Naive B cell (primary cell): Measurements from ENCODE around the gene FGF8. TPM values are rescaled to one million over a fixed set of nuclear protein-coding genes. Genes with fewer than 3 reads are reported as not detected.

ENCODE experiments used
- ATAC-seq, 2 donors: fragments of 150-1000 bp; cut with Tn5 transposase; 2 replicates each; pipeline ENCODE4 v1.10.0; 2021; ENCODE audit warnings: low read depth in 2 of 2, mild to moderate bottlenecking in 2 of 2, moderate library complexity in 2 of 2
- DNase-seq: peaks from one replicate; pipeline ENCODE4 v3.0.0; 2022
- H3K27ac Mint-ChIP-seq, 6 donors: one replicate each; pipeline ENCODE4 v1.8.0; 2020 to 2022; ENCODE audit warnings: mild to moderate bottlenecking in 6 of 6, mixed read lengths in 6 of 6, moderate library complexity in 5 of 6, inconsistent platforms in 2 of 6
- H3K27me3 Mint-ChIP-seq, 3 donors: one replicate each; pipeline ENCODE4 v1.8.0; 2021 to 2022; ENCODE audit warnings: mixed read lengths in 3 of 3, mild to moderate bottlenecking in 1 of 3
- H3K36me3 Mint-ChIP-seq, 2 donors: one replicate each; pipeline ENCODE4 v1.8.0; 2020 to 2022; ENCODE audit warnings: mixed read lengths in 2 of 2, inconsistent platforms in 1 of 2, mild to moderate bottlenecking in 1 of 2
- H3K4me1 Mint-ChIP-seq, 3 donors: one replicate each; pipeline ENCODE4 v1.8.0; 2020 to 2022; ENCODE audit warnings: mixed read lengths in 3 of 3, inconsistent platforms in 1 of 3, mild to moderate bottlenecking in 1 of 3, moderate library complexity in 1 of 3
- H3K4me3 Mint-ChIP-seq, 8 donors: one replicate each; pipeline ENCODE4 v1.8.0; 2020 to 2022; ENCODE audit warnings: mild to moderate bottlenecking in 8 of 8, mixed read lengths in 8 of 8, moderate library complexity in 8 of 8, inconsistent platforms in 2 of 8
- H3K9me3 Mint-ChIP-seq, 7 donors: one replicate each; pipeline ENCODE4 v1.8.0; 2020 to 2022; ENCODE audit warnings: mixed read lengths in 7 of 7, mild to moderate bottlenecking in 5 of 7, inconsistent platforms in 2 of 7, moderate library complexity in 1 of 7
- polyA plus RNA-seq, 6 donors: library from polyadenylated mRNA; unstranded; fragments of 300-500 nt; fragmentation: Illumina TruSeq; gene quantifications; one replicate each; pipeline ENCODE4 v1.2.3, GENCODE V29; 2021; ENCODE audit warnings: low read depth in 6 of 6

FGF8 gene
- polyA plus RNA-seq, 6 donors from 2014 or later, result not detected

DNA sequence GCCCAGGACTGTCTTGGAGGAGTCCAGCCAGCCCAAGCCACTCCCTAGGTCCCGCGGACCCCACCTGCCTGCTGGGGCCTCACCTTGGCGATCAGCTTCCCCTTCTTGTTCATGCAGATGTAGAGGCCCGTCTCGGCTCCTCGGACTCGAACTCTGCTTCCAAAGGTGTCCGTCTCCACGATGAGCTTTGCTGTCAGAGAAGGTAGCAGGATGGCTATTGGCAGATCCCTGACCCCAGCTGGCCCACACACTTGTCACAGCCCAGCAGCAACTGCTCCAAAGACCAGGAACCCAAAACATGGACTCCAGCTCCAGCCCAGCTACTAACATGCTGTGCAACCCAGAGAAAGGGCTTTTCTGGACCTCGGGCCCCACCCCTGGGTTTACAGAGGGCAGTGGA, 4.5 kb downstream of the FGF8 start:
- Mint-ChIP-seq H3K36me3 (no peaks in the 10 kb centered on the region), H3K27ac (no peak overlapping the region), H3K9me3 (no peaks in the 10 kb centered on the region), H3K4me1 (peaks cover 15 to 25% (median 17%) of the 10 kb centered on the region in 3 donors), H3K4me3 (no peak overlapping the region), H3K27me3 (peaks cover 58 to 76% (median 62%) of the 10 kb centered on the region in 3 donors)
- no peak for ATAC-seq
- no peak for DNase-seq

DNA sequence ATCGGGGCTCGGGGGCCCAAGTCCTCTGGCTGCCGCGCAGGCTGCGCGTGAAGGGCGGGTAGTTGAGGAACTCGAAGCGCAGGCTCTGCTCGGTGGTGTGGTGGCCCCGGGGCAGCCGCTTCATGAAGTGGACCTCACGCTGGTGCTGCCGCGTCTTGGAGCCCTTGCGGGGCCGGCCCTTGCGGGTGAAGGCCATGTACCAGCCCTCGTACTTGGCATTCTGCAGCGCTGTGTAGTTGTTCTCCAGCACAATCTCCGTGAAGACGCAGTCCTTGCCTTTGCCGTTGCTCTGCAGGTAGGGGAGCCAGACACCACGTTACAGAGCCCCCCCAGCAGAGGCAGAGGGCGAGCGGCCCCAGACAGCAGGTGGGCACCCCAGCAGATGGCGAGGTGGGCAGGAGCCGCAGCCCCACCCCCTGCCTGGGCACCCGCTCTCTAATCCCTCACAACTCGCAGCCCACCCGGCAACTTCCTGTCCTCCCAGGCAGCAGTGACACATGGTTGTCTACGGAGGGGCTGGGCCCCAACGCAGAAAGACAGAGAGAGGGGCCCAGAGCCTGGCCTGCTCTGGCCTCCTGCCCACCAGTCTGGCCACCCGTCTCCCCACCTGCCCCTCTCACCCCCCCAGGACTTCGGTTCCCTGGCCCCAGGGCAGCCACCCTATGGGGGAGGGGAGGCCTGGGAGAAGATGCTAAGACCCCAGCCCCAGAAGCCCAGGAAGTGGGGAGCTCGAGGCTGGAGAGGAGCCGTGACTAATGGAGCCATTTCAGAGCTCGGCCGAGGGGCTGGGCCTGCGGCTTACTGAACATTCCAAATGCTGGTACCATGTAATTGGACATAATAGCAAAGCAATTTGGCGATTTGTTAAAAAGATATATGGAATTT, 5.3 kb downstream of the FGF8 start:
- H3K4me1 Mint-ChIP-seq, result peaks cover 15 to 25% (median 17%) of the 10 kb centered on the region in 3 donors
- no peaks in the 10 kb centered on the region for H3K36me3 Mint-ChIP-seq
- DNase-seq (no peak), ATAC-seq (no peak)
- peaks cover 64 to 82% (median 70%) of the 10 kb centered on the region in 3 donors for H3K27me3 Mint-ChIP-seq
- no peaks in the 10 kb centered on the region for H3K9me3 Mint-ChIP-seq
- no peak overlapping the region for H3K4me3 Mint-ChIP-seq
- no peak overlapping the region for H3K27ac Mint-ChIP-seq

DNA sequence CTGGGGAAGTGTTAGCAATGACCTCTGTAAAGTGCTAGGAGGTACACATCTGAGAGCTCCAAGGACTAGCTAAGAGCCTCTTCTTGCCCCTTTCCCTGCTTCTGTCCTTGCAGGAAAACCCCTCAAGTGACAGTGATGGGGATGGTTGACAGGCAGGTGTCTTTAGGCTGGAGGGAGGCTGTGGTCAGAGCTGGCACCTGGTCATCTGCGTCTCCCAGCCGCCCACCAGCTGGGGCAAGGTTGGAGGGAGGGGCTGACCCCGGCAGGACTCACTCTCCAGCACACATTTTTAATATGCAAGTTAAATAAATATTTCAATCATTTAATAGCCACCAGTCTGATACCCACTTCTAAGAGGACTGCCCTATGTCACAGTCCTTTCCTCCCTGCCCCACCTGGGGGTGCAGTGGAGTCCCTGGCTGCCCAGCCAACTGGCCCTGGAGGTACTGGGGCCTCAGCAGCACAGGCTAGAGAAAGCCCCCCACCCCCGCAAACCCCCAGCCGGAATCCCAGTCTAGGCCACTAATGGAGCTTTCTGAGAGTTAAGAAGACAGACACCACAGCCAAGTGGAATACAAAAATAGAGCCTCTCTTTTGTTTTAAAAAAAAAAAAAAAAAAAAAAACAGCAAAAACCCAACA, 6.3 kb downstream of the FGF8 start:
- ATAC-seq (no peak), DNase-seq (no peak)
- Mint-ChIP-seq H3K9me3 (no peaks in the 10 kb centered on the region), H3K4me1 (peaks cover 13 to 16% (median 15%) of the 10 kb centered on the region in 3 donors), H3K4me3 (no peak overlapping the region), H3K36me3 (no peaks in the 10 kb centered on the region), H3K27ac (no peak overlapping the region), H3K27me3 (peaks cover 65 to 85% (median 75%) of the 10 kb centered on the region in 3 donors)

DNA sequence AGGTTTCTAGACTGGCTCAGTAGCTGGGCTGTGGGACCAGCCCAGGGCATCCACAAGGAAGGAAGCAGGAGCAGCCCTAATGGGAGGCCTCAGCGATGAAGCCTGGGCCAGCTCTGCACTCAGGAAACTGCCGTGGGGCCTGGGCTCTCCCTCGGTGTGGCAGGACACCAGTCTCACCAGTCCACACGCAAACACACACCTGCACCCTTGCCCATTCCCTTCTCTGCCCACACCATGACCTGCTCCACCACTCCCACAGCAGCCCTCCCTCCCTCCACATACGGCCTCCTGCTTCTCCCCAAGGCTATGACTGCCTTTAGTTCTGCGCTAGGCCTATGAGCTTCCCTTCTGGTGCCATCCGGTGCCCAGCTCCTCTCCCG, 7.1 kb downstream of the FGF8 start:
- ATAC-seq (no peak), DNase-seq (no peak)
- H3K27ac Mint-ChIP-seq, result no peak overlapping the region
- H3K9me3 Mint-ChIP-seq, result no peaks in the 10 kb centered on the region
- H3K4me1 Mint-ChIP-seq, result peaks cover 4 to 7% (median 6%) of the 10 kb centered on the region in 3 donors
- no peaks in the 10 kb centered on the region for H3K36me3 Mint-ChIP-seq
- H3K27me3 Mint-ChIP-seq, result peaks cover 60 to 82% (median 74%) of the 10 kb centered on the region in 3 donors
- H3K4me3 Mint-ChIP-seq, result no peak overlapping the region

DNA sequence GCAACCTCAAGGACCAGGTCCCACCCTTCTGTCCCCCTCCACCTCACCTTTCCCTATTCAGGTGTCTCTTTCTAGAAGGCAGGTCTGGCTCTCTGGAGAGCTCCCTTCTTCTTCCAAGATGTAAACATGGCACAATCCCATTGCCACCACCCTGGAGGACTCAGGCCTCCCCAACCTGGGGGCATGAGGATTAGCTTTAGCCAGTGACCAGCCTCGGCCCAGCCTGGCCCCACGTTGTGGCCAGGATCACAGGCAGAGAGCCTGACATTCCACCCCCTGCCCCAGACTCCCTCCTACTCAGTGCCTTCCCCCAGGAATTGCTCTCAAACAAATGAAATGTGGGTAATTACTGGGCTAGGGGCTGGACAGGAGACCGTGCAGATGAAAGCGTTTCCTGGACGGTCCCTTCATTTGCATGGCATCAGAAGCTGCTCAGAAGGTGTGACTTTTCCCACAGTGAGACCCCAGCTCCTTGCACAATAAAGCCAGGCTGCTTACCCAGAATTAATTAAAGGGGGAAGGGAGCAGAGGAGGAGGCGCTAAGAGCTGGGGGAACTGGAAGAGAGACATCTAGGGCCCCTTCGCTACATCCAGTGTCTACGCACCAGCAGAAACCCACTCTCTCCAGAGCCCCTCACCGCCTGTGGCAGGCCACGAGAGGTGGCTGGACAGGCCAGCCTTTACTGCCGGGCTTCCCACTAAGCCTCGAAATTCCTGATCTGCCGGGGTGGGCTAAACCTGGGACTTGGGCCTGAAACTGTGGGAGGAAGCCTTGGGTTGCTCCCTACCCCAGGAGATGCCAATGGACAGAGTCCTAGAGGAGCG, 7.7 kb downstream of the FGF8 start:
- Mint-ChIP-seq H3K4me1 (peaks cover 0 to 1% (median under 1%) of the 10 kb centered on the region in 3 donors), H3K9me3 (no peaks in the 10 kb centered on the region), H3K27me3 (peaks cover 57 to 80% (median 71%) of the 10 kb centered on the region in 3 donors), H3K36me3 (no peaks in the 10 kb centered on the region), H3K4me3 (no peak overlapping the region), H3K27ac (peak overlapping the region in 1 of 6 donors; percentile 18)
- no peak for ATAC-seq
- no peak for DNase-seq

DNA sequence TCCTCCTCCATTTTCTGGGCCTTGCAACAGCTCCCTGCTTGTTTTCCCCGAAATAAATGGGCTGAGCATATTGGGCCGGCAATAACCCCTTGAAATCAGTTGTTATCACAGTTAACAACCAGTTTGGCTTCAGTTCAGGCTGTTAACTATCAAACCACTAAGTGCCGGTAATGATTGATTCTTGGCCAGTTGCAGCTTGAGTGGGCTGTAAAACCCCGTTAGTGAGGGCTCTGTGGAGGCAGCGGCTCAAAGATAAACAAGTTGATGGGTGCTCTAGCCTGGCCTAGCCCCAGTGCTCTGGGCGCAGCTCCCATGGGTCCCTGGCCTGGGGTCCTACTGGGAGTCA, 8.3 kb downstream of the FGF8 start:
- H3K27me3 Mint-ChIP-seq, result peaks cover 51 to 74% (median 65%) of the 10 kb centered on the region in 3 donors

DNA sequence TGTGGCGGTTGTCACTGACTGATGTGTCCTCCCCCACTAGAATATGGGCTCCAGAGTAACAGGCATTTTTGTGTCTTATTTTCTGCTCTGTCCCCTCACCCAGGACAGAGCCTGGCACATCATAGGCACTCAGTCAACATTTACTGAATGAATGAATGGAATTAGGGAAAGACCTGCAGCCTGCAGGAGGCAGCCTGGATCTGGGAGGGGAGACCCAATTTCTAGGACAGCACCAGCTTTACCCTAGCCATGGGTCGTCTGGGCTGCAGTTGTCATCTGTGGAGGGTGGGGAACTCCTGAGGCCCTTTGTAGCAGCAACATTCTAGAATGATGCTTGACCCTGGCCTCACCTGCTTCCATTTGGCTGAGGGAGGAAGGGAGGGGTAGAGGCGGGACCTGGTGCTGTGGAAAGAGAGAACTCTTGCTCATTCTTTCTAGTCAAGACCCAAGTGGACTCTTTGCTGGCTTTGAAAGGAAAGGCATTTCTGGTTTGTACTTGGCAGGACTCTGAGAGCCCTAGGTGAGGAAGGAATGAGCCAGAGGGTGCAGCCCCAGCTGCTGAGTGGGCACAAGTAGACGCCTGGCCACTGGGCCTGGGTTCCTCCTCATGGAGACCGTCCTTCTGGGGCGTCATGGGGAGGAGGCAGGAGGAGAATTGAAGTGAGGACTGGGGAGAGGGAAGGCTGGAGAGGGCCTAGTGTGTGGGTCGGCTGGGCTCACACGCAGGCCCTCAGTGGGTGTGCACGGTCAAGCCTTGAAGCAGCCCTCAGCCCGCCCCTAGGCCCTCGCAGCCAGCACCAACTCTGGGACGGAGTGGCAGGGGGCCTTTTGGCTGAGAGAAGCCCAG, 8.9 kb downstream of the FGF8 start:
- no peak for ATAC-seq
- no peak overlapping the region for H3K4me3 Mint-ChIP-seq

More for the DNA sequence above, 8.3 kb downstream of the FGF8 start:
- Mint-ChIP-seq H3K36me3 (no peaks in the 10 kb centered on the region), H3K27ac (no peak overlapping the region), H3K9me3 (no peaks in the 10 kb centered on the region), H3K4me3 (no peak overlapping the region), H3K4me1 (no peaks in the 10 kb centered on the region)
- ATAC-seq (no peak), DNase-seq (no peak)

DNA sequence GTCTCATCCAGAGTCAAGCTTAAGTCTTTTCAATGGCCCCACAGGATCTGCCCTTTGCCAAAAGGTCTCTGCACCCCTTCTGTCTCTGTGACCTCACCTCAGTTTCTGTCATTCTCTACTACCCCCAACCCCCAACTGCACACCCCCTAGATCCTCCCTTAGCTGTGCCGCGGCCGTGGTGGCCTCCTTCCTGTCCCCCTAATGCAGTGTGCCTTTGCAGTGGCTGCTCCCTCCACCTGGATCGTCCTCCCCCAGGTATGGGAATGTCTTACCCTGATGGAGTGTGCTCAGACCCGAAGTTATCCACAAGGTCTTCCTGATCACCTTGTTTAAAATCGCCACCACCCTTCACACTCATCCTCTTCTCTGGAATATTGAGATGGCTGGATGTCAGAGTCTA, 9.6 kb downstream of the FGF8 start:
- ATAC-seq, result no peak
- no peak overlapping the region for H3K4me3 Mint-ChIP-seq
- no peaks in the 10 kb centered on the region for H3K4me1 Mint-ChIP-seq
- no peaks in the 10 kb centered on the region for H3K36me3 Mint-ChIP-seq
- no peak for DNase-seq
- no peak overlapping the region for H3K27ac Mint-ChIP-seq
- no peaks in the 10 kb centered on the region for H3K9me3 Mint-ChIP-seq
- H3K27me3 Mint-ChIP-seq, result peaks cover 45 to 73% (median 62%) of the 10 kb centered on the region in 3 donors

More for the DNA sequence above, 8.9 kb downstream of the FGF8 start:
- no peaks in the 10 kb centered on the region for H3K9me3 Mint-ChIP-seq
- no peaks in the 10 kb centered on the region for H3K4me1 Mint-ChIP-seq
- DNase-seq, result no peak
- peak overlapping the region in 1 of 6 donors; percentile 27 for H3K27ac Mint-ChIP-seq
- peaks cover 47 to 71% (median 64%) of the 10 kb centered on the region in 3 donors for H3K27me3 Mint-ChIP-seq
- no peaks in the 10 kb centered on the region for H3K36me3 Mint-ChIP-seq

DNA sequence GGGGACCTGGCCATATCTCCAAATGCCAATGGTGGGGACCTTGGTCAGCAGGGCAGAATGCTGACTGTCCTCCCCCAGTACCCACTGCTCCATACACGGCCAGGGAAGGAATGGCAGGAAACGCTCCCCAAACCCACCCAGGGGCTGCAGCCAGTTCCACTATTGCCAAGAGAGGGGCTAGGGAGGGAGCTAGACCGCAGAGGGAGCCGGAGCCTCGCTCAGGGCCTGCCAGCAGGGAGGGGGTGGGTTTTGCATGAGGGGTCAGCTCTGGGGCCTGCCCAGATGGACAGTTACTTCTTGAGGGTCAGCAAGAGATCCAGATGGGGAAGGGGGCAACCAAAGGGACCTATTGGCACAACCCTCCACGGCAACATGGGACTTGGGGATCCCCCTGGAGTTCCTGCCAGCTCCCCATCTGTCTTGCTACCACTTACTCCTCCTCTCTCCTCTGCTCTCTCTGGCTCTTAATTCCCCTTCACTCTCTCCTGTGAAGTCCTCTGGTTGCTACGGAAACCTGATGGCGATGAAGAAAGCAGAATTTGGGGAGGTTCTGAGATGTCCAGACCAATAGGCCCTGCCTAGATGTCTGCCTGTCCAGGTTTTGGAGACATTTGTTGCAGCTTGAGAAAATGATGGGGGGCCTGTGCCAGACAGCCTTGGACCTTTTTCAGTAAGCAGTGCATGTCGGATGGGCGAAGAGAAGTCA, 12.6 kb downstream of the FGF8 start:
- H3K4me3 Mint-ChIP-seq, result peak overlapping the region in 1 of 8 donors; percentile 15

DNA sequence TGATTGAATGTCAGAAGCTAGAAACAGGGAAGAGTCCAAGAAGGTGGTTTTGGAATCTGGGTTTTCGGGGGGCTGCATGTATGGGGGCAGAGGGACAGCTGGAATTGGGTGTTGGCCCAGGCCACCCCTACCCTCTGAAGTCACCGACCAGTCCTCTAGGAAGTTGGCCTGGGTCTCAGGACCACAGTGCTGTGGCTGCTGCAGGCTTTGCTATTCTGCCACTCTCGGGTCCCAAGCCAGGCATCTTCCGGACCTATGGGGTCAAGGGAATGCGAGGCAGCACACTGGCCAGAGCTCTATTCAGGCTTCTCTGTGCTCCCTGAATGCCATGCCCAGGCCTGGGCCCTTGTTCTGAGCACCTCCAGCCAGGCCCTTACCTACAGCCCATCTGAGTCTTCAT, 13.2 kb downstream of the FGF8 start:
- no peaks in the 10 kb centered on the region for H3K9me3 Mint-ChIP-seq
- no peak overlapping the region for H3K27ac Mint-ChIP-seq
- H3K4me1 Mint-ChIP-seq, result no peaks in the 10 kb centered on the region
- peak overlapping the region in 1 of 8 donors; percentile 15 for H3K4me3 Mint-ChIP-seq
- no peaks in the 10 kb centered on the region for H3K36me3 Mint-ChIP-seq
- H3K27me3 Mint-ChIP-seq, result peaks cover 24 to 55% (median 54%) of the 10 kb centered on the region in 3 donors
- no peak for DNase-seq
- no peak for ATAC-seq

More for the DNA sequence above, 12.6 kb downstream of the FGF8 start:
- H3K27me3 Mint-ChIP-seq, result peaks cover 27 to 59% (median 54%) of the 10 kb centered on the region in 3 donors
- ATAC-seq (no peak), DNase-seq (no peak)
- H3K27ac Mint-ChIP-seq, result no peak overlapping the region
- H3K36me3 Mint-ChIP-seq, result no peaks in the 10 kb centered on the region
- H3K4me1 Mint-ChIP-seq, result no peaks in the 10 kb centered on the region
- H3K9me3 Mint-ChIP-seq, result no peaks in the 10 kb centered on the region

DNA sequence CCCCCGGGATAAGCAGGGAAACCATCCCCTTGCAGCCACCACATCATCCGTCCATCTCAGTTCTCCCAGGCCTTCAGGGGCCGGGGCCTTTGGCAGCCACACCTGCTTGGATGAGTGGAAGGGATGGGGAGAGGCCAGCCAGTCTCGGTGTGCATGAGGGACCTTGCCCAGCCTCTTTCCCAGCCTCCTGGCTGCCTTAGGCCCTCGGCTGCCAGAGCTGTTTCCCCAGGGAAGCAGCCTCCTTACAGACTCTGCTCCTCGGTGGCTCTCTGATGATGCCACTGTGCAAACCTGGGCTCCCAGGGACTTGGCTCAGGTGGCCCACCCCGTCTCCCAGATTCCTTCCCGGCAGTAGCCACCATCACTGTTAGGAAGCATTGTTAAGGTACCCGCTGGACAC, 14.7 kb downstream of the FGF8 start:
- DNase-seq (no peak), ATAC-seq (no peak)
- no peak overlapping the region for H3K4me3 Mint-ChIP-seq
- H3K27ac Mint-ChIP-seq, result no peak overlapping the region
- no peaks in the 10 kb centered on the region for H3K4me1 Mint-ChIP-seq
- H3K9me3 Mint-ChIP-seq, result no peaks in the 10 kb centered on the region
- no peaks in the 10 kb centered on the region for H3K36me3 Mint-ChIP-seq
- peaks cover 16 to 52% (median 44%) of the 10 kb centered on the region in 3 donors for H3K27me3 Mint-ChIP-seq

DNA sequence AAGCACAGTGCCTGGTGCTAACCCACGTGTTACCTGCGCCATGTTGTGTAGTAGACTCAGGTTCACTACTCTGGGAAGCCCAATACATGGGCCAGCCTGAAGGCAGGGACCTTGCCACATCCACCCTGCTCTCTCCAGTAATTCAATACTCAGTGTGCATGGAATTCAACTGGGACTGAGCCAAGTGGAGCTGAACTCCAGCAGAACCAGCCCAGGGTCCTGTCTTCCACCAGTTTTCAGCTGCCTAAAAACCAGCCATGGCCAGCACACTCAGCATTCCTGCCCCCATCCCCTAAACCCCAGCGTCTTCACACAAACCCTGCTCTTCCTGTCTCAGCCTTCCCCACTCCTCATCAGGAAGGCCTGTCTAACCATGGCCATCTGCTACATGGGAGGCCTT, 15.4 kb downstream of the FGF8 start:
- ATAC-seq (no peak), DNase-seq (no peak)
- H3K9me3 Mint-ChIP-seq, result no peaks in the 10 kb centered on the region
- no peak overlapping the region for H3K27ac Mint-ChIP-seq
- H3K4me3 Mint-ChIP-seq, result peak overlapping the region in 1 of 8 donors; percentile 7
- no peaks in the 10 kb centered on the region for H3K36me3 Mint-ChIP-seq
- H3K27me3 Mint-ChIP-seq, result peaks cover 11 to 52% (median 37%) of the 10 kb centered on the region in 3 donors
- no peaks in the 10 kb centered on the region for H3K4me1 Mint-ChIP-seq
